ENCODE data around the gene FAM32A.

GRCh38 chr19:16190198-16190597 lies 5.0 kb downstream of the FAM32A start:
- TF ChIP-seq CTCF (conservative IDR thresholded peaks at IDR 0.05 in 1 of 2, IDR thresholded peaks at IDR 0.05 in 1 of 2; ENCODE audit: low read depth in 1 of 2, low read length in 2 of 2) (no peak), EZH2 (IDR thresholded peaks at IDR 0.05; ENCODE audit: low read length, missing control alignments) (no peak)
